ENCODE data around the gene RPL36.
"Not testable (repeated sequence)": the region's sequence is repeated elsewhere in the genome, so short reads cannot be mapped to it uniquely, and the experiment has no call there.

RPL36 gene

GRCh38 chr19:5700455-5701092 is 10.5 kb downstream of the RPL36 start:
- no peak overlapping the region for H3K4me3 ChIP-seq (ENCODE audit: low read depth, low read length)
- no peak for DNase-seq (ENCODE audit: low read depth)

- DNase-seq (ENCODE audit: low read depth); H3K4me3 ChIP-seq (ENCODE audit: low read depth, low read length): not testable (repeated sequence)
These were observed 11.9 kb downstream of the RPL36 start for GRCh38 chr19:5702053-5702410.

- no peak for DNase-seq (ENCODE audit: low read depth)
- no peak overlapping the region for H3K4me3 ChIP-seq (ENCODE audit: low read depth, low read length)
These were observed 14.0 kb downstream of the RPL36 start for GRCh38 chr19:5703819-5704818.

GRCh38 chr19:5705552-5705951 is 15.5 kb downstream of the RPL36 start:
- DNase-seq (ENCODE audit: low read depth), result no peak
- no peak overlapping the region for H3K4me3 ChIP-seq (ENCODE audit: low read depth, low read length)

GRCh38 chr19:5706876-5707573 is 16.9 kb downstream of the RPL36 start:
- DNase-seq (ENCODE audit: low read depth), result no peak
- no peak overlapping the region for H3K4me3 ChIP-seq (ENCODE audit: low read depth, low read length)

- DNase-seq (ENCODE audit: low read depth), result no peak
- no peak overlapping the region for H3K4me3 ChIP-seq (ENCODE audit: low read depth, low read length)
These were observed 17.8 kb downstream of the RPL36 start for GRCh38 chr19:5707576-5708575.

GRCh38 chr19:5711025-5711424 is 20.9 kb downstream of the RPL36 start:
- no peak for DNase-seq (ENCODE audit: low read depth)
- no peak overlapping the region for H3K4me3 ChIP-seq (ENCODE audit: low read depth, low read length)

GRCh38 chr19:5711713-5712161 is 21.6 kb downstream of the RPL36 start:
- no peak overlapping the region for H3K4me3 ChIP-seq (ENCODE audit: low read depth, low read length)
- no peak for DNase-seq (ENCODE audit: low read depth)

- H3K4me3 ChIP-seq (ENCODE audit: low read depth, low read length), result no peak overlapping the region
- no peak for DNase-seq (ENCODE audit: low read depth)
These were observed 23.1 kb downstream of the RPL36 start for GRCh38 chr19:5713228-5713627.

GRCh38 chr19:5714816-5715215 is 24.7 kb downstream of the RPL36 start:
- DNase-seq (ENCODE audit: low read depth), result no peak
- H3K4me3 ChIP-seq (ENCODE audit: low read depth, low read length), result no peak overlapping the region

GRCh38 chr19:5717215-5717935 is 27.3 kb downstream of the RPL36 start:
- no peak overlapping the region for H3K4me3 ChIP-seq (ENCODE audit: low read depth, low read length)
- no peak for DNase-seq (ENCODE audit: low read depth)

GRCh38 chr19:5718037-5718578 is 28.0 kb downstream of the RPL36 start:
- peak overlapping the region; percentile 97 for H3K4me3 ChIP-seq (ENCODE audit: low read depth, low read length)
- peak; percentile 17 for DNase-seq (ENCODE audit: low read depth)

- peak overlapping the region; percentile 97 for H3K4me3 ChIP-seq (ENCODE audit: low read depth, low read length)
- peak; percentile 70 for DNase-seq (ENCODE audit: low read depth)
These were observed 28.6 kb downstream of the RPL36 start for GRCh38 chr19:5718579-5719273.

GRCh38 chr19:5719274-5719960 is 29.3 kb downstream of the RPL36 start:
- H3K4me3 ChIP-seq (ENCODE audit: low read depth, low read length), result peak overlapping the region; percentile 97
- DNase-seq (ENCODE audit: low read depth), result no peak

GRCh38 chr19:5719961-5720790 is 30.1 kb downstream of the RPL36 start, which contains the start of the genes CATSPERD and LONP1:
Gene CATSPERD, plus strand, starts transcription at chr19:5720637. Its CDS starts 101 bp downstream, at chr19:5720738.
Gene LONP1, minus strand, starts transcription at chr19:5720146. Its CDS starts 14 bp downstream, at chr19:5720132.
- peak; percentile 95 for DNase-seq (ENCODE audit: low read depth)
- peak within 1 kb of the TSS; percentile 97 for H3K4me3 ChIP-seq (ENCODE audit: low read depth, low read length)
